ENCODE measurements around the gene MCRS1.

MCRS1 gene

DNA sequence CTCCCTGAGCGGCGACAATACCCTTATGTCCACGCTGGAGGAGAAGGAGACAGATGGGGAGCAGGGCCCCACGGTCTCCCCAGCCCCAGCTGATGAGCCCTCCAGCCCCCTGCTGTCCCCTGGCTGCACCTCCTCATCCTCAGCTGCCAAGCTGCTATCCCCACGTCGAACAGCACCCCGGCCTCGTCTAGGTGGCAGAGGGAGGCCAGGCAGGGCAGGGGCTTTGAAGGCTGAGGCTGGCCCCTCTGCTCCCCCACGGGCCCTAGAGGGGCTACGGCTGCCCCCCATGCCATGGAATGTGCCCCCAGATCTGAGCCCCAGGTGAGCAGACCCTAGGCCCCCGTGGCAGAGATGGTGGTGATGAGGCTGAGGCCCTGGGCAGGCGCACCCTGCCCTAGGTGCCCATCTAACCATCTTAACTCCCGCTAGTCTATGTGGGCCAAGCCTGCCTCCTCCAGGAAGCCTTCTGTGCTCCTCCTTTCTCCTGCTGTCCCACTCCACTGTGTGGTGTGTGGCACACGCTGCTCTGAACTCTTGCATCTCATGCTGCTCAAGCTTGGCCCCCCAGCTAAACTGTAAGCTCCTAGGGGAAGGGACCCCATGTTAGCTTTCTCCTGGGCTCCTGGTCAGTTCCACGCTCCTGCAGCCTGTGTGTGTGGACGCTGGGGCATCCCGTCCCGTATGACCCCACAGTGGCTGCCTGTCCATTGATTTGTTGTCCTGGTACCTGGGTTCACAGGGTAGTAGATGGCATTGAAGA lies 12.1 kb downstream of the MCRS1 start:
- H3K4me1 ChIP-seq: peaks cover 0 to 32% (median 24%) of the 10 kb centered on the region in 10 experiments; a peak in 16 of 20 replicates
- peaks cover 49 to 55% (median 53%) of the 10 kb centered on the region in 11 experiments for H3K36me3 ChIP-seq
- no peak overlapping the region for H3K4me2 ChIP-seq
- no peak for TF ChIP-seq Cebpa-rat (IDR thresholded peaks at IDR 0.05)
- no peak overlapping the region for H3K4me3 ChIP-seq
- peaks cover 0 to 46% (median 6%) of the 10 kb centered on the region in 11 experiments; a peak in 9 of 22 replicates for H4K20me1 ChIP-seq
- H3K9me3 ChIP-seq (replicated peaks in 1 of 11): no peaks in the 10 kb centered on the region
- H3K27ac ChIP-seq: no peak overlapping the region
- 0 out of 22 replicates have a peak, but pooled peaks cover 0 to 1% (median 0%) of the 10 kb centered on the region in 11 experiments for H3K27me3 ChIP-seq
- no peak overlapping the region for H3K9ac ChIP-seq

DNA sequence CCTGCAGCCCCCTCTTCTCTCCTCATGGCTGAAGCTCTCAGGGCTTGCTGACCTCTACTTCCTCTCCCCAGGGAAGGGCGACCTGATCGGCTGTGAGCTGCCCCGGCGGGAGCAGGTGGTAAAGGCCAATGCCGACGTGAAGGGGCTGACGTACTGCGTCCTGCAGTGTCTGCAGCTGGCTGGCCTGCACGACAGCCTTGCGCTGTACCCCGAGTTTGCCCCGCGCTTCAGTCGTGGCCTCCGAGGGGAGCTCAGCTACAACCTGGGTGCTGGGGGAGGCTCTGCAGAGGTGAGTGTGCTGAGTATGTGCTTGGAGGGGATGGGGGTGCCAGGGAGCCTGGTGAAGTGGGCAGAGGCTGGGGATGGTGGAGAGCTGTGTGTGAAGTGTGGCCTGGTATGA lies 13.7 kb downstream of the MCRS1 start:
- H3K4me1 ChIP-seq: peaks cover under 1 to 36% (median 28%) of the 10 kb centered on the region in 10 experiments; a peak in 16 of 20 replicates
- H3K27me3 ChIP-seq: peaks cover 5 to 16% (median 13%) of the 10 kb centered on the region in 11 experiments
- no peak overlapping the region for H3K27ac ChIP-seq
- H4K20me1 ChIP-seq: peaks cover 0 to 33% (median 3%) of the 10 kb centered on the region in 11 experiments; a peak in 9 of 22 replicates
- no peak for TF ChIP-seq Cebpa-rat (IDR thresholded peaks at IDR 0.05)
- H3K9ac ChIP-seq: no peak overlapping the region
- peaks cover 34 to 40% (median 37%) of the 10 kb centered on the region in 11 experiments for H3K36me3 ChIP-seq
- H3K9me3 ChIP-seq (replicated peaks in 1 of 11): no peaks in the 10 kb centered on the region
- no peak overlapping the region for H3K4me3 ChIP-seq
- H3K4me2 ChIP-seq: peak overlapping the region in 4 of 11 experiments; percentile 10 to 34 (median 18); a peak in 3 of 22 replicates

DNA sequence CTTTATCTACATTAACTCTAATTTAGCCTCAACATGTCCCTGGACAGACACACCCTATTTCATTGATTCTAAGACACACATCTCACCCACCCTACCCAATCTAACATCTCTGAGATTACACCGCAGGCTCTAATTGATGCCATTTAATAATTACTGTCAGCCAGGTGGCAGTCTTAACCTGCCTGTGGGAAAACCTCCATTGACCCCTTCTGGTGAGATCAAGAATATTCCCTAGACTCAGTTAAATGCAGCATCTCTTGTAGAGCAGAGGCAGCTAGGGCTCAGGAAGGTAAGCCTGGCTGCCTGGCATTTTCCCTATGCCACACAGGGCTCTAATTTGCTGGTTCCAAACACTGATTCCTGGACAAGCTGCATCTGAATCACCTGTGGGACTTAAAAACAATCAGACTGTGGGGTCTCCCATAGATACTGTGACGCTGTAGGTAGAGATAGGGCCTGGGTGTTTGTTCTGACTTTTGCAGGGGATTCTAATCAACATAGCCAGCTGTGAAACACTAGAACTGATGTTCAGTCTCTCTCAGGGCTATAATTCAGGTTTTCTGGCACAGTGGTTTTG lies 14.3 kb downstream of the MCRS1 start:
- no peaks in the 10 kb centered on the region for H3K9me3 ChIP-seq (replicated peaks in 1 of 11)
- H3K4me2 ChIP-seq: peak overlapping the region in 3 of 11 experiments; percentile 10 to 71 (median 23); a peak in 2 of 22 replicates
- peaks cover 0 to 27% (median 3%) of the 10 kb centered on the region in 11 experiments; a peak in 9 of 22 replicates for H4K20me1 ChIP-seq
- no peak overlapping the region for H3K4me3 ChIP-seq
- no peak overlapping the region for H3K27ac ChIP-seq
- H3K4me1 ChIP-seq: peaks cover 7 to 43% (median 35%) of the 10 kb centered on the region in 10 experiments; a peak in 19 of 20 replicates
- TF ChIP-seq Cebpa-rat (IDR thresholded peaks at IDR 0.05): no peak
- peaks cover 11 to 22% (median 19%) of the 10 kb centered on the region in 11 experiments for H3K27me3 ChIP-seq
- H3K9ac ChIP-seq: no peak overlapping the region
- peaks cover 27 to 33% (median 30%) of the 10 kb centered on the region in 11 experiments for H3K36me3 ChIP-seq

DNA sequence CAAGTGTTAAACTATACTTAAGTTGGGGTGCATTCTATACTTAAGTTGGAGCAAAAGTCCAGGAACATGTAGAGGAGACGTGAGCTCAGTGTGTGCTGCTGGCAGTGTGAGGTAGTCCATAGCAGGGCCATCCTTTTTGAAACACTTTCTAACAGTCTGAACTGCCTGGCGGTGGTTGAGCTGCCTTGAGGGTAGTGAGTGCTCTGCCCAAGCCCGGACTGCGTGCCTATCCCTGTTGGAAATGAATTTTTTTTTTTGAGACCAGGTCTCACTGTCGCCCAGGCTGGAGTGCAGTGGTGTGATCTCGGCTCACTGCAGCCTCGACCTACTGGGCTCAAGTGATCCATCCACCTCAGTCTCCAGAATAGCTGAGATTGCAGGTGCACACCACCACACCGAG lies 15.0 kb downstream of the MCRS1 start:
- no peaks in the 10 kb centered on the region for H3K9me3 ChIP-seq (replicated peaks in 1 of 11)

DNA sequence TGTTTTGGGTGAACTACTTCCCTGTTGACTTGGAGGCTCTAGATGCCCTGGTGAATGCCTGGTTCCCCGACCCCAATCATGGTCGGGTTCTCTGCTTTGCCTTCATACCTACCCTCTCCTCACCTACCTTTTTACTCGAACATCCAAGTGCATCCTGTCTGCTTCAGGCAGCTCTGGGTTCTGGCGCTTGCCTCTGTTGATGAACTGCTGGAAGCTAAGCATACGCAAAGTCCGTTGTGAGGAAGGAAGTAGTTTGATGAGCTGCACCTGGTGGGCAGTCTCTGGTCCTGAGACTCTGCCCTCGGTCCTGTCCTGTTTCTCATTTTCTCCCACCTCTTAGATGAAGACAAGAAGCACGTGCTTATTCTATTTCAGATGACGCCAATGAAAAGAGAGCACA lies 15.5 kb downstream of the MCRS1 start:
- Histone ChIP-seq H3K36me3 (peaks cover 16 to 21% (median 19%) of the 10 kb centered on the region in 11 experiments), H3K4me1 (peaks cover 10 to 46% (median 37%) of the 10 kb centered on the region in 10 experiments; a peak in 19 of 20 replicates), H3K27ac (no peak overlapping the region), H3K4me3 (no peak overlapping the region), H3K9ac (no peak overlapping the region), H3K4me2 (peak overlapping the region in 9 of 11 experiments; percentile 29 to 75 (median 61); a peak in 18 of 22 replicates), H3K9me3 (replicated peaks in 1 of 11) (no peaks in the 10 kb centered on the region), H4K20me1 (peaks cover 0 to 20% (median 3%) of the 10 kb centered on the region in 11 experiments; a peak in 8 of 22 replicates), H3K27me3 (peaks cover 23 to 34% (median 31%) of the 10 kb centered on the region in 11 experiments)
- no peak for TF ChIP-seq Cebpa-rat (IDR thresholded peaks at IDR 0.05)

More for the DNA sequence above, 15.0 kb downstream of the MCRS1 start:
- Histone ChIP-seq H3K4me3 (no peak overlapping the region), H3K27ac (no peak overlapping the region), H3K27me3 (peaks cover 18 to 29% (median 26%) of the 10 kb centered on the region in 11 experiments), H4K20me1 (peaks cover 0 to 20% (median 3%) of the 10 kb centered on the region in 11 experiments; a peak in 8 of 22 replicates), H3K9ac (no peak overlapping the region), H3K4me1 (peaks cover 10 to 46% (median 37%) of the 10 kb centered on the region in 10 experiments; a peak in 19 of 20 replicates), H3K4me2 (peak overlapping the region in 8 of 11 experiments; percentile 54 to 75 (median 62); a peak in 12 of 22 replicates), H3K36me3 (peaks cover 20 to 26% (median 23%) of the 10 kb centered on the region in 11 experiments)
- TF ChIP-seq Cebpa-rat (IDR thresholded peaks at IDR 0.05): no peak

DNA sequence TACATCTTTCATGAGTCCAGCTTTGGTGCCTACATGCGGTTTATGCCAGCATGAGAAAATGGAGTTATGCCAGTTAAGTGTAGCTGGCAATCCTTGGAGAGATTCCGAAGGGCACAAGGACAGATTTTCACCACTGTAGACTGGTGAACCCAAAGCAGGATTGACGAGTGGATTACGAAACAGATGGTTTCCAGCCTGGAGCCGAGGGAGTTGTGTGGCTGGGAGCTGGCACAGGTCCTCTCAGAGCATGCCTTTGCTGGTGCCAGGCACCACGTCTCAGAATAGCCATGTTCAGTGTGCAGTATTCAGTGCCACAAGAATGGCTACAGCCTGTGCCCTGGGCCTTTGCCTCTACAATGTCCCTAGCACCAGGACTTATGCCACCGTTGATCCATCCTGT lies 15.9 kb downstream of the MCRS1 start:
- Histone ChIP-seq H3K9me3 (replicated peaks in 1 of 11) (no peaks in the 10 kb centered on the region), H3K4me3 (no peak overlapping the region), H3K36me3 (peaks cover 12 to 17% (median 15%) of the 10 kb centered on the region in 11 experiments), H4K20me1 (peaks cover 0 to 17% (median 0%) of the 10 kb centered on the region in 11 experiments; a peak in 7 of 22 replicates), H3K27ac (no peak overlapping the region), H3K9ac (no peak overlapping the region), H3K27me3 (peaks cover 27 to 38% (median 35%) of the 10 kb centered on the region in 11 experiments), H3K4me1 (peaks cover 10 to 46% (median 37%) of the 10 kb centered on the region in 10 experiments; a peak in 19 of 20 replicates), H3K4me2 (peak overlapping the region in 9 of 11 experiments; percentile 29 to 75 (median 61); a peak in 18 of 22 replicates)
- TF ChIP-seq Cebpa-rat (IDR thresholded peaks at IDR 0.05): no peak

DNA sequence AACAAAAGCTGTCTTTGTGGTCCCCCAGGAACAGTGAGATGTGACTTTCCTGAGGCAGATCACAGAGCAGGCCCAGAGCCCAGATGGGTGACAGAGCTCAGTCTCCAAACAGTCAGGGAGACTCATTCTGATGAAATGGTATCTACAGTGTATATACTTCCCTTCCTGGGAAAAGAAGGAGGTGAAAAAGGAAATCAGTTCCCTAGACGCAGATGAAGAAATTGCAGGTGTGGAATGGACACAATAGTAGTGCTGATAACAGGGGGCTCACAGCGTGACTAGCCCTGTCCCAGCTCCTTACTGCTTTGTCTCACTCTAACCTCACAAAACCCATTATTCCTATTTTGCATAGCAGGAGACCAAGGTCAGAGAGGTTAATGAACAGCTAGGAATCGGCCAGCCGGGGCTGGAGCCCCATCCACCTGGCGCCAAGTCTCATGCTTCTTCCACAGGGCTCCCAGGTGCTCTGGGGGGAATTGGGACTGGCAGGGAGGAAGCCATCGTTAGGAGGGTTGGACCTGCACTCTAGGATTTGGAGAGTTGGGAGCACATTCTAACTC lies 17.2 kb downstream of the MCRS1 start:
- peaks cover 0 to 5% (median 2%) of the 10 kb centered on the region in 11 experiments; a peak in 14 of 22 replicates for H3K36me3 ChIP-seq
- peaks cover 10 to 46% (median 37%) of the 10 kb centered on the region in 10 experiments; a peak in 19 of 20 replicates for H3K4me1 ChIP-seq
- TF ChIP-seq Cebpa-rat (IDR thresholded peaks at IDR 0.05): no peak
- H3K27me3 ChIP-seq: peaks cover 27 to 44% (median 37%) of the 10 kb centered on the region in 11 experiments
- no peaks in the 10 kb centered on the region for H3K9me3 ChIP-seq (replicated peaks in 1 of 11)
- H3K9ac ChIP-seq: no peak overlapping the region
- H4K20me1 ChIP-seq: peaks cover 0 to 10% (median 0%) of the 10 kb centered on the region in 11 experiments; a peak in 7 of 22 replicates
- no peak overlapping the region for H3K4me2 ChIP-seq
- no peak overlapping the region for H3K4me3 ChIP-seq
- no peak overlapping the region for H3K27ac ChIP-seq
